G401.6 (cell line): ENCODE data around the gene CTSH.
"Not testable (repeated sequence)": the region's sequence is repeated elsewhere in the genome, so short reads cannot be mapped to it uniquely, and the experiment has no call there.

Source experiments
- FAIRE-seq: peaks from 2 replicates; lab custom pipeline; 2012; peaks lifted over from hg19 to GRCh38; lab: Jason Lieb, UNC

Gene CTSH

DNA sequence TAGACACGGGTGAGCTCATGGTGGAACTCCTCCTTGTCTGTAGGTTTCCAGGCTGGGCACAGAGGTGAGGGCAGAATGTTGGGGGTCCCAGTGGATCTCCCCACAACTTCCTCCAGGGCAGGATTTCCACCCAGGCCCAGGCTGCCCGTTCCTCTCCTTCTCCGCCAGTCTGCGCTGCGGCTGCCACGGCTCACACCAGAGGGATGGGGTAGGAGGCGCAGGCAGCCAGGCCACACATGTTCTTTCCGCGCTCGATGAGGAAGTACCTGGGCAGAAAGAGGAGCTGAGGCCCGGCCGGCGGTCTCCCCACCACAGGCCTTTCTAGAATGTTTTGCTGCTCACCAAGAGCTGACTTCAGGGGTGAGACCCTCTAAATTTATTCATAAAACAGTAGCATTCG, 22.9 kb downstream of the CTSH start:
- FAIRE-seq: no peak

- FAIRE-seq: no peak
Observed at GRCh38 chr15:78921517-78921916, 23.3 kb downstream of the CTSH start.

DNA sequence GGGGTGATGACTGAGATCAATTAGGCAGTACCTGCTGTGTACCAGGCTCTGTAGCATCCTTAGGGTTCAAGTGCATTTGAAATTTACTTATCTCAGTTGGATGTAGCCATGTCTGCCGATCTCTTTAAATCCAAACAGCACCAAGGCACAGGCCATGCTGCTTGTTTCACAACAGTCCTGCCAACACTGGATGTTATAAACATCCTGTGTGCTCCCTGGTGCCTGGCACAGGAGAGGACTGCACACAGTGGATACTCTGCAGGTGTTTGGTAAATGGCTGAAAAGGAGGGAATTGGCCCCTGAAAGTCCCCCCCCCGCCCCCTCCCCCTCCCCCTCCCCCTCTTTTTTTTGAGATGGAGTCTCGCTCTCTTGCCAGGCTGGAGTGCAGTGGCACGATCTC, 27.0 kb downstream of the CTSH start:
- no peak for FAIRE-seq

DNA sequence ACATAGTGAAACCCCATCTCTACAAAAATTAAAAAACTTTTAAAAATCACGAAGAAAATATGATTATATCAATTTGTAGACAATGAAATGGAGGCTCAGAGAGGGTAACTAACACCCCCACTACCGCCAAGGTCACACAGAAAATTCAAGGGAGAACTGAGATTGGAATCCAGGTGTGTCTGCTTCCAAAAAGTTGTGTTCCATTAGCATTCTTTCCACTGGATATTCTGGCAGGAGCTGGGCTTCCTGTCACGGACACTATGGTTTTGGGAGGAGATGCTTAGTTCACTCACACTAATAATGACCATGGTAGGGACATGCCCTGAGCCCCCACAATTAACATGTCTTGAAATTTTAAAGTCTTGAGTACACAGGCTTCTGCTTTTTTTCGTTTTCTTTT, 28.8 kb downstream of the CTSH start:
- FAIRE-seq: no peak

DNA sequence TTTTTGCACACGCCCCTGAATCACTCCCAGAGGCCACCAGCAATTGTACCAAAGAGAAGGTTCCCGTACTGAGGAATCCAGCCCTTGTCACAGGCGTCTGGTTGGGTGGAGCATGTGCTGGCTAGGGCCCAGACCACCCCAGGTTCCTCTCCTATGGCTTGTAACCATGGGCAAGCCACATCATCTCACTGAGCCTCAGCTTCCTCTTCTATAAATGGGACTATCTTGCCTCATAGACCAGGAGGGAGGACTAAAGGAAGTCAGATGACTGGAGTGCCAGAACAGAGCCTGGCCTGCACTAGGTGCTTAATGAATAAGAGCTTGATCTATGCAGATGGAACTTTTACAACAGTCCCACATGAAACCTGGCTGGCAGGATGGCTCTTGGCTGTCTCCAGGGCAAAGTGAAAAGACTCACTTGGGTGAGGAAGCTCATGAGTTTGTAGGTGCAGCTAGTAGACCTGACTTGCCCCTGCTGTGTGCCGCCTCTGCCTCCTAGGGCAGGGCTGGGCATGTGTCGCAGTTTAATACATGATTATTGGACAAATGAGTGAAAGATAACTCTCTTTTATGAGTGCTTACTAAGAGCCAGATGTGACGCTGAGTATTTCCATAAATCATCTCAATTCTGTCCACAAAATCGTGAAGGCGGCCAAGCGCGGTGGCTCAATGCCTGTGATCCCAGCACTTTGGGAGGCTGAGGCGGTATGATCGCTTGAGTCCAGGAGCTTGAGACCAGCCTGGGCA, 29.3 kb downstream of the CTSH start:
- FAIRE-seq: no peak

GRCh38 chr15:78914027-78914764, 30.6 kb downstream of the CTSH start:
- FAIRE-seq: no peak

DNA sequence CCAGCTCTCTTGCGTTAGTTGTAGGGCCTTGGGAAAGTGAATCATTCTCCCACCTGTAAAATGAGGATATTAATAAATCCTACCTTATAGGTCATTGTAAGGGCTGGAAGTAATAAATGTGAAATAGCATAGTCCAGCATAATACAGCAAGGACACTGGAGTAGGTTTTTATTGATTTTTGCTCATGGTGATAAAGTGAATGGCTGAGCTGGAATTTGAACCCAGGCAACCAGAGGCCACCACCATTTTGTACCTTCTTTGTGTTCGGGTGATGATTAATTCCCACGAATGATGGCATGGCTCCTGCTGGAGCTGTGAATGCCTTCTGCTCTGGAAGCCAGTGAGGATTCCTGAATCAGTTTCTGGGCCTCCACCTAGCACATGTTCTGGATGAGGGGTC, 31.8 kb downstream of the CTSH start:
- FAIRE-seq: no peak

DNA sequence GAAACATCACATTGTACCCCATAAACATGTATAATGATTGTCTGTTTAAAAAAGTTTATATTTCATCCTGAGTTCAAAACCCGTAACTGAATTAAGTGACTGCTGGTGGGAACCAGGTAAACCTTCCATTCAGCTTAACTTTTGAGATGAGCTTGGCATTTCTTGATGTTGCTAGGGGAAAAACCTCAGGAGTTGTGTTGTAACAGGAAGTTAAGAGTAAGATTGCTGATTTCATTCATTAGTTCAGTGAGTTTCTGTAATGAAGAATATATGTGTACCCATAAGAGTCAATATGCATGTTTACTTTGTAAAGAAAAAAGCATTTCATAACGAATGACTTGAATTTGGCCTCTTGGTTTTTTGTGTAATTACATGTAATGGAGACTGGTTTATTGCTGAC, 32.5 kb downstream of the CTSH start:
- no peak for FAIRE-seq

- FAIRE-seq: no peak
Observed at GRCh38 chr15:78910271-78910670, 34.6 kb downstream of the CTSH start.

DNA sequence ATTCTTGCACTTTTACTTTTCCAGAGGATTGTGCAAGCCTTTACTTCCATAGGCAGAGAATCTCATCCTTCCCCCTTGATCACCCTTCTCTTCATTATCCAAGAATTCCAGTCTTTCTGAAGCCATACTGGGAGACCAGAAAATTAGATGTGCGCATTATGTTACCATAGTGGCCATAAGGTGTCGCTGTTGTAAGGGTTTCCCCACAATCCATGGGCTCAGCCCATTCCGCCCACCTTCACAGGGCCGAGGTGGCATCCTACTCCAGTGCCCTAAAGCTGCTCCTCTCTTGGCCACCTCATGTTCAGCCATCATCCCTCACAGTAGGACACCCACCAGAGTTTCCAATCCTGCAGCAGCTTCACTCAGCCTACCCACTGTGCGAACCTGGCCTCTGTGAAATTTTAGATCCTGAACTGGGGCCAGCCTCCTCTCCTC, 35.0 kb downstream of the CTSH start:
- FAIRE-seq: peak; percentile 84

DNA sequence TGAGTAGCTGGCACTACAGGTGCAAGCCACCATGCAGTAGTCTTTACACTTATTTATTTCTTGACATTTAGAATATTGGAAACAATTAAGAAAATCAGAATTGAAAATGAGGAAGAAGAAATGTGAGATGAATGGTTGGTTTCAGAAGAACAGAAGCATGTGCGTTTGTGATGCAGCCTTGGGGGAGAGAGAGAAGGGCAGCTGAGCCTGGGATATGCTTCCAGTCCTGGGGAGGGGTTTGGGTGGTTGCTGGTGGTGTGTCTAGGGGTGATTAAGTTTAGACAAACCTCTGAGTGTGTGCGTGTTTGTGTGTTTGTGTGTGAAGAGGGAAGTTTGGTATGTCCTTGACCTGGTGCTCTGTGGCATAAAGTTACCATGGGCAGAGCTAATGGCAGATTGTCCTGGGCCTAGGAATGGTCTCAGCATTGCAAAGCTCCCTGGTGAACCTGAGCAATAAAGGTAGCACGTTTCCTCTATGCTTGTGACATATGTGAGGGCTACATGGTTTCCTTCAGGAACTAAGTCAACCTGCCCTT, 35.6 kb downstream of the CTSH start:
- no peak for FAIRE-seq

GRCh38 chr15:78907577-78907976, 37.3 kb downstream of the CTSH start:
- no peak for FAIRE-seq

GRCh38 chr15:78906316-78906620, 38.6 kb downstream of the CTSH start:
- no peak for FAIRE-seq

DNA sequence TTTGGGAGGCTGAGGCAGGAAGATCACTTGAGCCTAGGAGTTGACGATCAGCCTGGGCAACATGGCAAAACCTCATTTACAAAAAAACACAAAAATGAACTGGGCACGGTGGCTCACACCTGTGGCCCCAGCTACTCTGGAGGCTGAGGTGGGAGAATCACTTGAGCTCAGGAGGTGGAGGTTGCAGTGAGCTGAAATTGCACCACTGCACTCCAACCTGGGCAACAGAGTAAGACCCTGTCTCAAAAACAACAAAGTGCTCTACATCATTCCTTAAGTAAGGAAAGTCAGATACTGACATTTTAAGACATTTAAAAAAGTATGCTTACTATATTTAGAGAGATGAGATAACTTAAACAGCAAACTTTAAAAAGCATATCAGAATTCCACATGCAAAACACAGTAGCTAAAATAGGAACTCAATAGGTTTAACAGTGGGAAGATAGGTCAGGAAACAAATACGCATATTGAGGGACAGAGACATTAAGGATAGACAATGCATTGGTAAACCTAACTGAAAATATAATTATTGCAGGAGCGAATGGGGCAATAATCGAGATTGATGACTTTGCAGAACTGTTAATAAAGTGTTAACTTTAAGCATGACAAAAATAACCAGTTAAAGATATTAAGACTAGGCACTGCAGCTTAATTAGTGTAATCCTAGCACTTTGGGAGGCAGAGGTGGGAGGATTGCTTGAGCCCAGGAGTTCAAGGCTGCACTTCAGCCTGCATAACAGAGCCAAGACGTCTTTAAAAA, 40.1 kb downstream of the CTSH start:
- no peak for FAIRE-seq

GRCh38 chr15:78902281-78903032, 42.4 kb downstream of the CTSH start:
- not testable (repeated sequence) for FAIRE-seq

DNA sequence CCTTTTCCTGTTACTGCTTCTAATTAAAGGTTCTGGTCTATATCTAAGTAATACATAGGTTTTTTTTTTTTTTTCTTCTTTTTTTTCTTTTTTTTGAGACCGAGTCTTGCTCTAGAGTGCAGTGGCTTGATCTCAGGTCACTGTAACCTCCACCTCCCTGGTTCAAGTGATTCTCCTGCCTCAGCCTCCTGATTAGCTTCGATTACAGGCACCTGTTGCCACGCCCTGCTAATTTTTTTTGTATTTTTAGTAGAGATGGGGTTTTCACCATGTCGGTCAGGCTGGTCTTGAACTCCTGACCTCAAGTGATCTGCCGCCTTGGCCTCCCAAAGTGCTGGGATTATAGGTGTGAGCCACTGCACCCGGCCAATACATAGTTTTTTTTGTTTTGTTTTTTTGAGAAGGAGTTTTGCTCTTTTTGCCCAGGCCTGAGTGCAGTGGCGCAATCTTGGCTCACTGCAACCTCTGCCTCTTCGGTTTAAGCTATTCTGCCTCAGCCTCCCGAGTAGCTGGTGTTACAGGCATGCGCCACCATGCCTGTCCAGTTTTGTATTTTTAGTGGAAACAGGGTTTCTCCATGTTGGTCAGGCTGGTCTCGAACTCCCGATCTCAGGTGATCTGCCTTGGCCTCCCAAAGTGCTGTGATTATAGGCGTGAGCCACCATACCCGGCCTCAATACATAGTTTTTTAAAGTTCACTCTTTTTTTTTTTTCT, 43.9 kb downstream of the CTSH start:
- not testable (repeated sequence) for FAIRE-seq

DNA sequence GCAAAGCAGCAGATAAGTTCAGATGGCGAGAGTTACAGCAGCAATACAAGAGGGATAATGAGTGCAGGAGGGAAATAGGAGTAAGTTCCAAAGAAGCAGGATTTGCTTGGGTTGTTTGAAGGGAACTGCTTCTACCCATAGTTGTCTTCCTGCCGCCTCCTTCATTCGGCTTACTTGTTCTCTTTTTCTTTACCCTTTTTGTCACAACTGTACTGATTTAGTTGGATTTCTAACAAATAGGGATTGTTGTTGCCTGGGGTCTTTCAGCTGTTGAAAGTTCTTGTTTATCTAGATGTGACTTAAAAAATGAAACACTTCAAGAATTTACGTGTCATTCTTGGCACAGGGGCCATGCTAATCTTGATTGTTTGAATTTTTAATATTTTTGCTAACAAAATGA, 46.3 kb downstream of the CTSH start:
- FAIRE-seq: no peak

DNA sequence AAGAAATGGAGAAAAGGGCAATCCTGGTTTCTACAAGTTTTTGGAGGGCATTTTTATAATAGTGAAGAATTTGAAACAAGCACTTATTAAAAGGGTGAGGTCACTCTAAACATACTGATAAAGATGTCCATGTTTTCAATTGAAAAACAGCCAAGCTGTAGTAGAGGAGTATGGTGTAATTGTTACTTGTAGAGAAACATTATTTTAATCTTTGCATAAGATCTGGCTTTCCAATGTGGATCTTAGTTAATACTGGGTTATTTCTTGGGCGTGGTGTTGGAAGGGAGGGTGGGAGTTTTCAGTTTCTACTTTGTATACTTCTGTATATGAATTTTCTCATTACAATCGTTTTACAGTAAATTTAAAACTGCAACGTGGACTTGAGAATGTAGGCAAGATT, 49.4 kb downstream of the CTSH start:
- no peak for FAIRE-seq

- peak; percentile 40 for FAIRE-seq
Observed at GRCh38 chr15:78893538-78893937, 51.3 kb downstream of the CTSH start.

GRCh38 chr15:78889000-78889399, 55.8 kb downstream of the CTSH start:
- no peak for FAIRE-seq

DNA sequence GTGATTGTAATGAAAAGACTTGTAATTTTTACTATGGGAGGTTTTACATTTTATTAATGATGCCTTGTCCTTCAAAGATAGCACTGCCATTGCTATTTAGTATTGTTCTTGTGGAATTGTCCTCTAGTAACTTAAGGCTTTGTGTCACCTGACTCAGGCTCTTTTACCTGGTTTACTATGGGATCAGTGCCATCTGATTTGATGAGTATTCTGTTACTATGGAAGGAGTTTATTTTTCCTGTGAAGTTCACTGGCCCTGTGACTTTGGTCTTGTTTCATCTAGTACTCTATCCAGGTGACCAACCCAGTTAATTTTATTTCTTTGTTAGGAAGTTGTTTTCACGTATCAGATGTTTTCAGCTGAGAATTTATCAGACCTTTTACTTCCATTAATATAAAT, 63.2 kb downstream of the CTSH start:
- no peak for FAIRE-seq

- no peak for FAIRE-seq
Observed at GRCh38 chr15:78880813-78881212, 64.0 kb downstream of the CTSH start.
